HL-60/S4 treated with retinoic acid at 250 ng/mL for 4 days and 3 days (cell line): ENCODE measurements around the gene VIPR1.

Experiments
- in situ Hi-C: fragments of 300-500 bp; cut with MboI; formaldehyde crosslinking; loops from 2 replicates; pipeline ENCODE4 v1.7.0; 2022; ENCODE audit warnings: low sequenced_read_pairs

The VIPR1 gene, protein sequence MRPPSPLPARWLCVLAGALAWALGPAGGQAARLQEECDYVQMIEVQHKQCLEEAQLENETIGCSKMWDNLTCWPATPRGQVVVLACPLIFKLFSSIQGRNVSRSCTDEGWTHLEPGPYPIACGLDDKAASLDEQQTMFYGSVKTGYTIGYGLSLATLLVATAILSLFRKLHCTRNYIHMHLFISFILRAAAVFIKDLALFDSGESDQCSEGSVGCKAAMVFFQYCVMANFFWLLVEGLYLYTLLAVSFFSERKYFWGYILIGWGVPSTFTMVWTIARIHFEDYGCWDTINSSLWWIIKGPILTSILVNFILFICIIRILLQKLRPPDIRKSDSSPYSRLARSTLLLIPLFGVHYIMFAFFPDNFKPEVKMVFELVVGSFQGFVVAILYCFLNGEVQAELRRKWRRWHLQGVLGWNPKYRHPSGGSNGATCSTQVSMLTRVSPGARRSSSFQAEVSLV

GRCh38 chr3:42502429-42503250 lies at the start of gene VIPR1:
TSS of gene VIPR1 (plus strand) at chr3:42502643. CDS start at chr3:42502736, 93 bp downstream.
- in situ Hi-C loops = no loop called here

GRCh38 chr3:42456211-42456610 lies 46.2 kb upstream of the VIPR1 start:
- in situ Hi-C loops = no loop called here

- in situ Hi-C loops = no loop called here
Observed at GRCh38 chr3:42459151-42459550, 43.3 kb upstream of the VIPR1 start.

DNA sequence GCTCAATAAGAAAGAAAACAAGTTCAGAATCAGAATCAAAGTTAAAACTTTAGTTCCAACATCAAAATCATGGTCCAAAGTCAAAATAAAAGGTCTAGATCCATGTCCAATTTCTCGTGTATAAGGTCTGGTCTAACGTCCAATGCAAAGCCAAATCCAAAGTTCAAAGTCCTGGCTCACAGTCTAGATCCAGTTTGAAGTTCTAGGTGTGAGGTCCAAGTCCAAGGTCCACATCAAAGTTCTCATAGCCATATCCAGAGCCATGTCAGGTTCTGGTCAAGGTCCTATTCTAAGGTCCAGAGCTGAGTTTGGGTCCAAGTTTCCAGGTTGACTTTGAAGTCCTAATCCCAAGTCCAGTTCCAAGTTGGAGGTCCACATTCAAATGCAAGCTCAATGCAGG lies 40.7 kb upstream of the VIPR1 start:
- in situ Hi-C loops = no loop called here

DNA sequence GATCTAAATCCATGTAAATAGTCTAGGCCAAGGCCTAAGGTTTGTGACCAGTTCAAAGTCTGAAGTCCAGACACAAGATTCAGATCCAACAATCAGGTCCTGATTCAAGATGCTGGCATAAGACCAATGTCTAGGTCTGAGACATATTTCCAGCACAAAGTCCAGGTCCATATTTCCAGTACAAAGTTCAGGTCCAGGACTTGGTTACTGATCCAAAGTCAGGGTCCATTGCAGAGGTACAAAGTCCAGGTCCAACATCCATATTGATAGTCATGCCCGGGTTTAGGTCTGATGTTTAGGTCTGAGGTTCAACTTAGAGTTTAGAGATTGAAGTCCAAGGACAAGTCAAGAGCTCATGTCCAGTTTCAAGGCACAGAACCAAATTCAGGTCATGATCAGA lies 39.4 kb upstream of the VIPR1 start:
- in situ Hi-C loops = no loop called here

- in situ Hi-C loops = no loop called here
Observed at GRCh38 chr3:42468111-42468510, 34.3 kb upstream of the VIPR1 start.

DNA sequence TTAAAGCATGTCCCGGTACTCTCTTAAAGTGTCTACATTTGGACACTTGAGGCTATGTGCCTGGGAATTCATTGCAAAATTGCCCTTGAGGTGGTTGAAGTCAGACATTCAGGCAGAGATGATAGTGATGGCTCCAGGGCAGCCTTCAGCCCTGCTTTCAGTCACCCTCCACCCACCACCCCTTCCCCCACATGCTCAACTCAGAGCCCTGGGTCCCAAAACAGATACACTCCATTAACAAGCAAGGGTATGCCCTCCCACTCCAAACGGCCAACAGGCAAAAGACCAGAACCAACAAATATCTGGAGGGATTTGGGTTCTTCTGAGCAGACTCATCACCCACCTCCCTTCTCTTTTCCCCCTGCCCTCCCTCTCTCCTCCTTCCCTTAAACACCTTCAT lies 29.9 kb upstream of the VIPR1 start:
- in situ Hi-C loops = no loop called here

DNA sequence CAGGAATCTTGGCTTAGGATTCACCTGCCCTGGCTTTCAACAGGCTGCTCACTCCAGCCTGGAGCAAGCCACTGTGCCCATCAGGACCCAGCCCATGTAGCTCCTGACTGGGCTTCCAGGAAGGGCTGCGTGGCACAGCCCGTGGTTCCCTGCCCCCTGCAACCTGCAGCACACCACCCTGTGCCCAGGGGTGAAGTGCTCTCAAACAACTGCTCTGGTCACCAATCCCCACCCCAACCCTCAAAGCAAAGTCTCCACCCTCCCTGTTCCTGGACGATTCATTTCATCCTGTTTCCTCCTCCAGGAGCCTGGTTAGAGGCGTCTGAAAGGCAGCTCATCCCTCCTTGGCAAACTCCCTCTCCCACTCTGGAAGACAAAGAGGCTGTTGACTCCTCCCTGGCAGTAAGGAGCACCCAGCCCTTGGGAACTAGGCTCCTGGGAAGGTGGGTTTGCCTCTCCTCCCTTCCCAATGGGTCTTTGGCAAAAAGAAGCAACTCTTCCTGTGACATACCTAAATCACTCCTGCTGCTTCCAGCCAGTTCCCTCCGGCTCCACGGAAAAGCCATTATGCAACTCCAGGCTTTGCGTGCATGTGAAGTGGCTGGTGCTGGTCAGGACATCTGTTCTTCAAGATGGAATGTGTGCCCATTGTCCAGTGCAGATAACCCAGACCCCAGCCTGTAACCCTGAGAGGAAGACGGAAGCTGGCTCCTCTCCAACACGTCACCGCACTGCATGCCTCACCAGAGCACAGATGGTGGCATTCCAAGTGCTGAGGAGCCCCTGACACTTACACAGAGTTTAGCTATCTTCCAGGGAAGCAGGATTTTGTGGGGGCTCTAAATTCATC lies 29.1 kb upstream of the VIPR1 start:
- in situ Hi-C loops = no loop called here

GRCh38 chr3:42476225-42477125 lies 26.0 kb upstream of the VIPR1 start:
- in situ Hi-C loops = no loop called here

- in situ Hi-C loops = no loop called here
Observed at GRCh38 chr3:42477696-42478095, 24.7 kb upstream of the VIPR1 start.

DNA sequence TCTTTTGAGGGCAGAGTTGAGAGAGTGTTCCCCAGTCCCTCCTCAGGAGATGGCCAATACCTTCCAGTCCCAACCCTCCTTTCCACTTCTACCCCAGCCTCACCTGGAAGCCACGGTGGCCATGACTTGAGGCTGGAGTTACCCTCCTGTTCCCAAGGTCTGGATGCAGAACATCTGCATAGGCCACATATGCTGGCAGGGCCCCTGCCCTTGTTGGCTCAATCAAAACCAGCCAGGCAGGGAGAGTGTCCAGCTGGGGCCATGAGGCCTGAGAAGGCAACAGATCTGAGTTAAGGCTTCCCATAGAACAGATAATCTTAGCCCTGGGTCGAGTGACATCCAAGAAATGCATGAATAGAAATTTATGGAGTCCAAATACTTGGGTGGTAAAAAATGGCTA lies 23.6 kb upstream of the VIPR1 start:
- in situ Hi-C loops = no loop called here

GRCh38 chr3:42486814-42487565 lies 15.5 kb upstream of the VIPR1 start:
- in situ Hi-C loops = no loop called here

- in situ Hi-C loops = no loop called here
Observed at GRCh38 chr3:42488687-42489086, 13.8 kb upstream of the VIPR1 start.

DNA sequence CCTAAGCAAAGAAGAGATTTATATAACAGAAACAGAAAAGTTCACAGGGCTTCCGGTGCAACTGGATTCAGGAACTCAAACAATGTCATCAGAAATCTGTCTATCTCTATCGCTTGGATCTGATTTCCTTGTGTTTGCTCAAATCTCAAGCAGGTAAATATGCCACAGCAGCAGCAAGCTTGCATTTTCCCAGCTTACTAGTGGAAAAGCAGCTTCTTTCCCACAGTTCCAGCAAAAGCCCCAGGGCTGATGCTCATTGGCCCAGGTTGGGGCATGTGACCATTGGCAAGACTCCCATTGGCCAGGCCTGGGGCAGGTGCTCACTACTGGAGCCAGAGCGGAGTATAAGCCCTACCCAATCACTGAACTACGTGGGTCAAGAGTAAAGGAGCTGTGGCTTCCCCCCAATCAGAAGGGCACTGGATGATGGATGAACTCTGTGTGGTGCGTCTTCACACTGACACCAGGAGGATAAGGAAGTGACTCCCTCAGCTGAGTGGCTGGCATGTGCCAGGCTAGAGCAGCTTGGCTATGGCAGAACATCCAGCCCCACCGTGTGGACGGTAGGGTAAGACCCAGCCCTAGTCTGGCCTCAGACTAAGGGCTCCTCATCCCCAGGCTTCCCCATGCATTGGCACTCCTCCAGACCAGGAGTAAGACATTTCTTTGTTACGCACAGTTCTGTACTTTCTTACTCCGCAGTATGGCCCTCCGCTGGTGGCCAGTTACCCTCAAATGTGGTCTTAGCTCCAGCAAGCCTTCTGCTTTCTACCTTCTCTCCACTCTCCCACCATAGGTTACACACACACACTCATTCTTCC lies 13.1 kb upstream of the VIPR1 start:
- in situ Hi-C loops = no loop called here

- in situ Hi-C loops = no loop called here
Observed at GRCh38 chr3:42489937-42490227, 12.6 kb upstream of the VIPR1 start.

DNA sequence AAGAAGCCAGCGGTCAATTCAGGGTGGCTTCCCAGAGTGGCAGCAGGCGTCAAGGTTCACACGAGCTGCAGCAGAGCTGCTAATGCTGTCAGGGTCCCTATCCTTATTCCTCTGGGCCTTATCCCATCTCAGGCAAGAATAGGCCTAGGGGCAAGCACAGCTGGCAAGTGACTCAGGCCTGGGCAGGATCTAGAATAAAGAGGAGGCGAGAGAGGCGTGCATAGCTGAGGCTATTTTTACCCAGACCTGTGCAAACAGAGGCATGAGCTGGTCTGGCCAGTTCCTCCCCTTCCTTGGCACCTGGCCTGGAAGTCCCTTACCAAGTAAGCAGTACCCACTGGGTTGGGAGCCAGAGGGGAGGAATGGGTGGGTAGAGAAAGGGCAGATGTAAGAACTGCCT lies 12.2 kb upstream of the VIPR1 start:
- in situ Hi-C loops = no loop called here

- in situ Hi-C loops = no loop called here
Observed at GRCh38 chr3:42491881-42492507, 10.4 kb upstream of the VIPR1 start.

- in situ Hi-C loops = no loop called here
Observed at GRCh38 chr3:42492508-42493080, 9.8 kb upstream of the VIPR1 start.
